Suprapubic skin (tissue), 4 donors: ENCODE measurements around the gene PGLYRP4. TPM values are rescaled to one million over a fixed set of nuclear protein-coding genes. Genes with fewer than 3 reads are reported as not detected.

ENCODE experiments used
- DNase-seq, 2 donors: peaks; one replicate each; pipeline ENCODE4 v3.0.0-alpha.2; 2019; ENCODE audit warnings: low spot score in 2 of 2
- H3K27ac ChIP-seq: fragments of 200-600 bp; sonication (generic); one replicate; pipeline ENCODE4 v1.5.1; 2019
- H3K27me3 ChIP-seq: fragments of 200-600 bp; sonication (generic); one replicate; pipeline ENCODE4 v1.5.1; 2019
- H3K36me3 ChIP-seq: fragments of 200-600 bp; sonication (generic); one replicate; pipeline ENCODE4 v1.5.1; 2019
- H3K4me1 ChIP-seq: fragments of 200-600 bp; sonication (generic); one replicate; pipeline ENCODE4 v1.5.1; 2019
- H3K4me3 ChIP-seq: fragments of 200-600 bp; sonication (generic); one replicate; pipeline ENCODE4 v1.5.1; 2019; ENCODE audit warnings: mild to moderate bottlenecking
- H3K9me3 ChIP-seq: fragments of 200-600 bp; sonication (generic); one replicate; pipeline ENCODE4 v1.5.1; 2019
- EP300 ChIP-seq: sonication (generic); formaldehyde crosslinking; IDR thresholded peaks from one replicate; pipeline ENCODE4 v1.6.1; 2017; ENCODE audit warnings: antibody characterized with exemption
- POLR2A ChIP-seq, 2 donors: fragments of 450-650 bp; IDR thresholded peaks; one replicate each; pipeline ENCODE4 v1.6.1; 2017; ENCODE audit warnings: antibody characterized with exemption in 2 of 2, mild to moderate bottlenecking in 2 of 2, moderate library complexity in 2 of 2
- POLR2AphosphoS5 ChIP-seq, 3 donors: sonication (generic); formaldehyde crosslinking; IDR thresholded peaks; one replicate each; pipeline ENCODE4 v1.6.1; 2017; ENCODE audit warnings: antibody characterized with exemption in 3 of 3
- WGBS: methylation state at CpG from one replicate; pipeline ENCODE4 v1.1.5; 2018; 5-methylcytosine and 5-hydroxymethylcytosine counted together
- total RNA-seq, 4 donors: library from RNA; depleted of rRNA; stranded (reverse); fragments of >200 nt; gene quantifications; one replicate each; pipeline ENCODE4 v1.1.0, GENCODE V29; 2016
- TF ChIP-seq, protein P1 (sequence below), 2 donors: fragments of 200-600 bp in 1 of 2; fragments of 450-650 bp in 1 of 2; sonication (generic) in 1 of 2; IDR thresholded peaks; one replicate each; pipeline ENCODE4 v1.5.1; 2016 to 2019; ENCODE audit warnings: antibody characterized with exemption in 2 of 2, mild to moderate bottlenecking in 1 of 2, moderate library complexity in 1 of 2

Gene PGLYRP4
- total RNA-seq, 4 donors from 2014 or later: 13.0 to 35.0 (median 21.2) TPM

DNA sequence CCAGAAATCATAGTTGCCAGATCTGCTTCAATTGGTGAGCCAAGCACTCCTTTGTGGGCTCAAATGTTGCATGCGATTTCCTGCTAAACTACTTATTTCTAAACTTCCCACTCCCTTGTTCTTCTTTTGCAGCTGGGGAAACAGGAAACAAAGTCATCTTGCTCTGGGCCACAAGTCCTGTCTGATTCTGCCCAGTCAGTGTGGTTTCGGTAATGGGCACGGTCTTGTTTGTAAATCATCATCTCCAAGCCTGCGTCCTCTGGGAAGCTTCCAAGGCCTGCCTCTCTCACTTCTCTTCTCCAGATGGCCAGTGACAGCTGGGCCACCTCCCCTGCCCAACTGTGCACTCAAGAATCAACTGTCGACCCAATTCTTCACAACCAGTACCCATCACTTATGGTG is 37.9 kb upstream of the PGLYRP4 start:
- Histone ChIP-seq H3K27me3 (no peaks in the 10 kb centered on the region), H3K9me3 (no peaks in the 10 kb centered on the region), H3K4me1 (peaks cover 23% of the 10 kb centered on the region), H3K36me3 (no peaks in the 10 kb centered on the region), H3K27ac (no peak overlapping the region), H3K4me3 (no peak overlapping the region)
- TF ChIP-seq EP300 (no peak), POLR2A (IDR thresholded peaks at IDR 0.05) (no peak), POLR2AphosphoS5 (IDR thresholded peaks at IDR 0.05) (no peak)
- TF ChIP-seq, protein P1, sequence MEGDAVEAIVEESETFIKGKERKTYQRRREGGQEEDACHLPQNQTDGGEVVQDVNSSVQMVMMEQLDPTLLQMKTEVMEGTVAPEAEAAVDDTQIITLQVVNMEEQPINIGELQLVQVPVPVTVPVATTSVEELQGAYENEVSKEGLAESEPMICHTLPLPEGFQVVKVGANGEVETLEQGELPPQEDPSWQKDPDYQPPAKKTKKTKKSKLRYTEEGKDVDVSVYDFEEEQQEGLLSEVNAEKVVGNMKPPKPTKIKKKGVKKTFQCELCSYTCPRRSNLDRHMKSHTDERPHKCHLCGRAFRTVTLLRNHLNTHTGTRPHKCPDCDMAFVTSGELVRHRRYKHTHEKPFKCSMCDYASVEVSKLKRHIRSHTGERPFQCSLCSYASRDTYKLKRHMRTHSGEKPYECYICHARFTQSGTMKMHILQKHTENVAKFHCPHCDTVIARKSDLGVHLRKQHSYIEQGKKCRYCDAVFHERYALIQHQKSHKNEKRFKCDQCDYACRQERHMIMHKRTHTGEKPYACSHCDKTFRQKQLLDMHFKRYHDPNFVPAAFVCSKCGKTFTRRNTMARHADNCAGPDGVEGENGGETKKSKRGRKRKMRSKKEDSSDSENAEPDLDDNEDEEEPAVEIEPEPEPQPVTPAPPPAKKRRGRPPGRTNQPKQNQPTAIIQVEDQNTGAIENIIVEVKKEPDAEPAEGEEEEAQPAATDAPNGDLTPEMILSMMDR (IDR thresholded peaks at IDR 0.05): no peak
- no peak for DNase-seq
- 43% methylated on average over 5 of the region's 5 CpGs for WGBS

DNA sequence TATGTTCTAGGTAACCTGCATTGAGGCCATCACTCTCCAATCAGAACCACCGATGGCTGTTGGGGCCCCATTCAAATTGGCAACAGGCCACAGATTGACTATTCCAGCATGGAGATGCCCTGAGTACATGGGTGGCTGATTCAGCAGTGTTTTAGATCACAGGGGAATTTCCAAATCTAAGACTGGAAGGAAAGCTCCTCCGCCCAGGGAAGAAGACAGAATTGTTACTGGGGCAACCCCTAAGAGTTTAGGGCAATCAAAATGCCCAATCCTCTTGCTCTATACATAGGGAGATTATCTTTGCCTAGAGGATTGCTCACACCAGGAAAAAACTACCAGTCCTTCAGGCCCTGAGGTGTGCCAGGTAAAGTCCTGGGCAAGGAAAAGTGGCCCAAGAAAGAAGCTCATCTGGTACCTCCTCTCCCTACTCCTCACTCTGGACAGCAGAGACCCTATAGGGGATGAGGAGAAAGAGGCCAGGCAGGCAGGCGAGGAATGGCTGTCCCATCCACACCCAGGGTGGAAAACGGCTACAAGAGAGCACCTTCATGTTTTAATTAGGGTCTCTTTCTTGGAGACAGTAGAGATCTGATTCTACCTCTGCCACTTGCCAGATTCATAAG is 36.4 kb upstream of the PGLYRP4 start:
- no peak for DNase-seq
- peaks cover 8% of the 10 kb centered on the region for H3K4me1 ChIP-seq
- no peaks in the 10 kb centered on the region for H3K27me3 ChIP-seq
- H3K4me3 ChIP-seq: no peak overlapping the region
- TF ChIP-seq, protein P1 (IDR thresholded peaks at IDR 0.05): no peak
- TF ChIP-seq POLR2A (IDR thresholded peaks at IDR 0.05) (no peak), EP300 (no peak), POLR2AphosphoS5 (IDR thresholded peaks at IDR 0.05) (no peak)
- no peaks in the 10 kb centered on the region for H3K9me3 ChIP-seq
- 54% methylated on average over 4 of the region's 4 CpGs for WGBS
- no peak overlapping the region for H3K27ac ChIP-seq
- no peaks in the 10 kb centered on the region for H3K36me3 ChIP-seq

DNA sequence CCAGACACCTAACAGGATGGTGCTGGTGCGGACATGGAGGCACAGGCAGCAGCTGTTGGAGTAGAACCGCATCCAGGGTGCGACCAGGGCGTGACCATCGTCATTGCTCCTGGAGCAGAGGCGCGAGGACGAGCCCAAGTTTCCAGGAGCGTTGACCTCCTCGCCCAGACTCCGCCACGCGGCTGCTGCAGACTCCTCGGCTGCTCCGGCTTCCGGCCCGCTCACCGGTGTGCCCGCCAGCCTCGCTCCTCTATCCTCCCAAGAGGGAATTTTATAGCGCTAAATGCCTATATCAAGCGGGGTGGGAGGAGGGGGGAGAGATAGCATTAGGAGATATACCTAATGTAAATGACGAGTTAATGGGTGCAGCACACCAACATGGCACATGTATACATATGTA is 32.1 kb upstream of the PGLYRP4 start:
- no peak for TF ChIP-seq POLR2A (IDR thresholded peaks at IDR 0.05)
- DNase-seq: no peak
- 92% methylated on average over 23 of the region's 23 CpGs for WGBS
- Histone ChIP-seq H3K4me1 (peaks cover 6% of the 10 kb centered on the region), H3K27ac (no peak overlapping the region), H3K9me3 (no peaks in the 10 kb centered on the region), H3K27me3 (no peaks in the 10 kb centered on the region), H3K36me3 (no peaks in the 10 kb centered on the region), H3K4me3 (no peak overlapping the region)

DNA sequence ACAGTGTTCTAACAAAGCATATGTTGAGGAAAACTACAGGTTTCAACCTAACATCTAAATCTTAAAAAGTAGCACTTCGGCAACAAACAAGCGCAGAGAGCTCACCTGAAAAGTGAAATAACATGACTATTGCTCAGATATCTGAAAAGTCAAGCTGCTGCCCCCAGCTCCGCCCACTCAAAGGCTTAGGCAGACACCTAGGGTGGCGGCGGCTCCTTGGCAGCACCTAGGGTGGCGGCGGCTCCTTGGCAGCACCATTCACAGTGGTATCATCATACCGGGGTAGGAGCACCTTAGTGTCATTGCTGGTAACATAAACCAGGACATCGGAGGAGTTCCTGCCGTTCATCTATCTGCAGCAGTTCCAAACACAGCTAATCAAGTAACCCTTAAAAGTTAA is 30.9 kb upstream of the PGLYRP4 start:
- TF ChIP-seq POLR2A (IDR thresholded peaks at IDR 0.05) (no peak), EP300 (no peak), POLR2AphosphoS5 (IDR thresholded peaks at IDR 0.05) (no peak)
- TF ChIP-seq, protein P1 (IDR thresholded peaks at IDR 0.05): no peak
- H3K27me3 ChIP-seq: no peaks in the 10 kb centered on the region
- H3K4me3 ChIP-seq: no peak overlapping the region
- DNase-seq: peak in 1 of 2 donors; percentile 39
- H3K4me1 ChIP-seq: peaks cover 12% of the 10 kb centered on the region
- no peaks in the 10 kb centered on the region for H3K36me3 ChIP-seq
- no peak overlapping the region for H3K27ac ChIP-seq
- WGBS: 75% methylated on average over 10 of the region's 10 CpGs
- H3K9me3 ChIP-seq: no peaks in the 10 kb centered on the region

DNA sequence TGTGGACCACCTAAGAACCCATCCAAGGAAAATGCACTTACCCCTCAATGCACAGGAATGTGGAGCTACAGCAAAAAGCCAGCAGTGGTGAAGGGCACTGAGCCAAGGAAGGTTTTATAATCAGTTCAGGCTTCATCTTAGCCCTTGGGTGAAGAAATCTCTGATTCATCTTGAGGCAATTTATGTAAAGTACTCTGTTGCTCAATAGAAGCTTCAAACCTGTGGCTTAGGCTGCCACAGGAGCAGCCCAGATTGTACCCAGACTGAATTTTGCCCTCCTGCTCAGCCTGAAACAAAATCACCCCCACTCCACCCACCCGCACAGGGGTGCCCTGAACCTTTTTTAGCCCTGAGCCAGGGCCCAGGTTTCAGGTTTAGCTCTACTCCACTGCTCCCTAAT is 26.9 kb upstream of the PGLYRP4 start, which contains the start of gene S100A12:
Gene S100A12 (minus strand): TSS at position 111 of the 400 bp plus-strand sequence. CDS start 1,029 bp downstream, outside the sequence.
- H3K4me1 ChIP-seq: peaks cover 12% of the 10 kb centered on the region
- no peaks in the 10 kb centered on the region for H3K9me3 ChIP-seq
- H3K27me3 ChIP-seq: no peaks in the 10 kb centered on the region
- TF ChIP-seq POLR2A (IDR thresholded peaks at IDR 0.05) (no peak), POLR2AphosphoS5 (IDR thresholded peaks at IDR 0.05) (no peak), EP300 (no peak)
- TF ChIP-seq, protein P1 (IDR thresholded peaks at IDR 0.05): no peak
- 67% methylated on average over 1 of the region's 1 CpG for WGBS
- no peak within 1 kb of the TSS for H3K4me3 ChIP-seq
- H3K36me3 ChIP-seq: no peaks in the 10 kb centered on the region
- peak; percentile 20 to 46 for DNase-seq
- H3K27ac ChIP-seq: no peak within 1 kb of the TSS
